Peyer's patch (tissue), 4 donors: ENCODE results near the gene ZNF275. TPM values are rescaled to one million over a fixed set of nuclear protein-coding genes. Genes with fewer than 3 reads are reported as not detected.

Source experiments
- DNase-seq, 3 donors: peaks; one replicate each; pipeline ENCODE4 v3.0.0-alpha.2; 2017 to 2019
- H3K27ac ChIP-seq, 4 donors: fragments of 200-600 bp; sonication (generic); one replicate each; pipeline ENCODE4 v1.5.1; 2016 to 2019
- H3K27me3 ChIP-seq, 2 donors: fragments of 200-600 bp; sonication (generic); one replicate each; pipeline ENCODE4 v1.5.1; 2019
- H3K36me3 ChIP-seq, 3 donors: fragments of 200-600 bp; sonication (generic); one replicate each; pipeline ENCODE4 v1.5.1; 2016 to 2019
- H3K4me1 ChIP-seq, 4 donors: fragments of 200-600 bp; sonication (generic); one replicate each; pipeline ENCODE4 v1.5.1; 2016 to 2019
- H3K4me3 ChIP-seq, 4 donors: fragments of 200-600 bp; sonication (generic); 1 replicate in 3 of 4; 2 replicates in 1 of 4; pipeline ENCODE4 v1.5.1; 2016 to 2019; ENCODE audit warnings: mild to moderate bottlenecking in 1 of 4
- H3K9me3 ChIP-seq, 4 donors: fragments of 200-600 bp; sonication (generic); one replicate each; pipeline ENCODE4 v1.5.1; 2016 to 2019; ENCODE audit warnings: mild to moderate bottlenecking in 1 of 4
- CTCF ChIP-seq, 6 experiments: fragments of 450-650 bp in 4 of 6; fragments of 200-600 bp in 2 of 6; sonication (generic) in 1 of 6; IDR thresholded peaks; one replicate each; pipeline ENCODE4 v1.5.1; 2017 to 2019; ENCODE audit warnings: antibody characterized with exemption in 6 of 6, mild to moderate bottlenecking in 3 of 6, moderate library complexity in 1 of 6
- POLR2A ChIP-seq, 2 donors: fragments of 450-650 bp; IDR thresholded peaks; one replicate each; pipeline ENCODE4 v1.5.1; 2017; ENCODE audit warnings: antibody characterized with exemption in 2 of 2, mild to moderate bottlenecking in 2 of 2, moderate library complexity in 2 of 2
- total RNA-seq, 4 donors: library from RNA; depleted of rRNA; stranded (reverse); fragments of >200 nt; gene quantifications; one replicate each; pipeline ENCODE4 v1.1.0, GENCODE V29; 2016

The ZNF275 gene
- total RNA-seq, 4 donors from 2014 or later: 4.0 to 12.4 (median 7.2) TPM

DNA sequence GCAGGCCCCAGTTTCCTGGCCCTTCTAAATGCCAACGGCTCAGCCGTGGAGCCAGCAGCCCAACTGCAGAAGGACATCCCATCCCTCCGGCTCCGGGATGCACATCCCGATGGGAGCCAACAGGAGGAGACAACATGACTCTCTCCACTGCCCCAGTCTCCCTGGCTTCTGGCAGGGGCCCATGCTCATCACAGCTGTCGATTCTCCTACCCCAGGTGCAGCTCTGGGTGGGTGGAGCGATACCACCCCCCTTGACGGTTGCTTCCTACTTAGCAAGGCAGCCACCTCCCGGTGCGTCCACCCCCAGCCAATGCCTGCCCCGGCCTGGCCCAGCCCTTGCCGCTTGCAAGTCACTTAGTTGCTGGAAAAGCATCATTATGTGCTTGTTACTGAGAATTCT is 19.5 kb downstream of the ZNF275 start:
- TF ChIP-seq POLR2A (IDR thresholded peaks at IDR 0.05) (no peak), CTCF (IDR thresholded peaks at IDR 0.05) (no peak)
- Histone ChIP-seq H3K4me3 (no peak overlapping the region), H3K27me3 (no peaks in the 10 kb centered on the region), H3K9me3 (peaks cover 0 to 5% (median 0%) of the 10 kb centered on the region in 4 donors), H3K4me1 (no peaks in the 10 kb centered on the region), H3K27ac (no peak overlapping the region), H3K36me3 (no peaks in the 10 kb centered on the region)
- DNase-seq: no peak

DNA sequence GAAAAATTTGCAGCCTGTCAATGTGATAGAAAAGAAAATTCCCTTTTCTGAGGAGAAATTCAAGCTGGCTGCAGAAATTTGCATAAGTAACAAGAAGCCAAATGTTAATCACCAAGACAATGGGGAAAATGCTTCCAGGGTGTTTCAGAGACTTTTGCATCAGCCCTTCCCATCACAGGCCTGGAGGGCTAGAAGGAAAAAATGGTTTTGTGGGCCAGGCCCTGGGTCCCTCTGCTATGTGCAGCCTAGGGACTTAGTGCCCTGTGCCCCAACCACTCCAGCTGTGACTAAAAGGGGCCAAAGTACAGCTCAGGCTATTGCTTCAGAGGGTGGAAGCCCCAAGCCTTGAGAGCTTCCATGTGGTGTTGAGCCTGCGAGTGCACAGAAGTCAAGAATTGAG is 23.9 kb downstream of the ZNF275 start:
- no peak for DNase-seq
- no peak overlapping the region for H3K27ac ChIP-seq
- no peak overlapping the region for H3K4me3 ChIP-seq
- H3K36me3 ChIP-seq: no peaks in the 10 kb centered on the region
- H3K27me3 ChIP-seq: no peaks in the 10 kb centered on the region
- H3K9me3 ChIP-seq: peaks cover 0 to 5% (median 0%) of the 10 kb centered on the region in 4 donors
- no peaks in the 10 kb centered on the region for H3K4me1 ChIP-seq
- TF ChIP-seq POLR2A (IDR thresholded peaks at IDR 0.05) (no peak), CTCF (IDR thresholded peaks at IDR 0.05) (no peak)

DNA sequence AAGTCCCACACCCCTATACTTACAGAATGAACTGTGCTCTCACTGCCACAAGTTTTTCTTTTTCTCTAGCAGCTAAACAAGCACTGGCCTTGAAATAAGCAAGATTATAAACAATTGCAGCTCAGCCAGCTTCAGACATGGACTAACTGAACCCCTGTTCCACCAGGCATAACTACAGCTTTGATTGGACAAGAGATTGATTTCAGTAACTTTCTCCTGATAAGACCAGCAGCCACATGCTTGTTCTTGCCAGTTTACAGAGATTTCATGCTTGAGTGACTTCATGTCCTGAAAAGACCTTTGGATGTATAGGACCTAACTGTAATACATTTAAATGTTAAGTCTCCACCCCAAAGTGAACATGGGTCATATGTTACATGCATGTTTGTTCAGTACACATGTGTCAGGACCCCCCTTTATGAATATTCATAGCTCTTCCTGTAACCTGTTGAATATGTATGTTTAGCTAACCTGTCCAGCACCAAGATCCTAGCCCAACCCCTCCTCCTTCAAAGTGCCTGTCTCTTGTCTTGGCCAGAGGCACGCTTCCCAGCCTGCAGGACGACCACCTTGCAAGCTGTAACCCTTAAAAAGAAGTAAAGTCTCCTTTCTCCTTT is 27.9 kb downstream of the ZNF275 start:
- DNase-seq: no peak
- no peaks in the 10 kb centered on the region for H3K27me3 ChIP-seq
- no peak overlapping the region for H3K27ac ChIP-seq
- TF ChIP-seq POLR2A (IDR thresholded peaks at IDR 0.05) (no peak), CTCF (IDR thresholded peaks at IDR 0.05) (no peak)
- H3K9me3 ChIP-seq: peaks cover 0 to 5% (median 0%) of the 10 kb centered on the region in 4 donors
- H3K36me3 ChIP-seq: no peaks in the 10 kb centered on the region
- no peak overlapping the region for H3K4me3 ChIP-seq
- no peaks in the 10 kb centered on the region for H3K4me1 ChIP-seq

DNA sequence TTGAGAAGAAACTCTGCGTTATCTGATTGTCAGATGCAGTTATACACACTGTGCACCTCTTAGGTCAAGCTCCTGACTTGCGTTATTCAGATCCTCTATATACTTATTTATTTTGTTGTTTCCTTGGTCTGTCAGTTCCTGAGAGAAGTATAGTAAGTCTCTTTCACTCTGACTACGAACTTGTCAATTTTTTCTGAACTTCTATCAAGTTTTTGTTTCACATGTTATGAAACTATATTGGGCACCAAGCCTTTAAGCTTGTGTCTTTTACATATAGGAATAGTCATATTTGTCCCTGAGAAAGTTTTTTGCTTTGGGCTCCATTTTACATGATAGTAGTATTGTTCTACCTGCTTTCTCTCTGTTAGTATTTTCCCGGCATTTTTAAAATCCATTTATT is 31.7 kb downstream of the ZNF275 start:
- no peak overlapping the region for H3K27ac ChIP-seq

GRCh38 chrX:153366119-153366518 is 32.2 kb downstream of the ZNF275 start:
- Histone ChIP-seq H3K4me3 (no peak overlapping the region), H3K27me3 (no peaks in the 10 kb centered on the region), H3K4me1 (no peaks in the 10 kb centered on the region), H3K36me3 (no peaks in the 10 kb centered on the region), H3K27ac (no peak overlapping the region), H3K9me3 (no peaks in the 10 kb centered on the region)
- no peak for DNase-seq
- no peak for TF ChIP-seq POLR2A (IDR thresholded peaks at IDR 0.05)

More for the DNA sequence above, 31.7 kb downstream of the ZNF275 start:
- Histone ChIP-seq H3K27me3 (no peaks in the 10 kb centered on the region), H3K4me1 (no peaks in the 10 kb centered on the region), H3K9me3 (no peaks in the 10 kb centered on the region), H3K36me3 (no peaks in the 10 kb centered on the region), H3K4me3 (no peak overlapping the region)
- no peak for TF ChIP-seq CTCF (IDR thresholded peaks at IDR 0.05)
- no peak for TF ChIP-seq POLR2A (IDR thresholded peaks at IDR 0.05)
- no peak for DNase-seq

DNA sequence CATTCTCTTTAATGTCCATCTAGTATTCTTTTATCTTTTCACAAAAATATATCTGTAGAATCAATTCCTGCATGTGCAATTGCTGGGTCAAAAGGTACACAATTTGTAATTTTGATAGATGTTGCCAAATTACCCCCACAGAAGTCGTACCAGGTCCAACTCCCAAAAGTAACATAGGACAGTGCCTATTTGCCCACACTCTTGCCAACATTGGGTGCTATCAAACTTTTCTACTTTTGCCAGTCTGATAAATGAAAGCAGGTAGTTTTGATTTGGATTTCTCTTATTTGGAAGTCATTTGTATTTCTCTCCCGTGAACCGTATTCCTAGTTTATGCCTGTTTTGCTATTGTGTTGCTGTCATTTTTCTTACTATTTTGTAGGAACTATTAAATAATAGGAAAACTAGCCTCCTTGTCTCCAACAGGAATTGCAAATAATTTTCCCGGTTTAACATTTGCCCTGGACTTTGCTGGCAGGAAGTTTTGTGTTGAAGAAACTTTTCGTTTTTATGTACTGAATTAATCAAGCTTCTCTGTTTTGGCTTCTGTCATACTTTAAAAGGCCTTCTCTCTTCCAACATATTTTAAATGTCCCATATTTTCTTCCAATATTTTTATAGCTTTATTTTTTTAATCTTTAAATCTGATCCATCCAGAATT is 33.1 kb downstream of the ZNF275 start:
- H3K9me3 ChIP-seq: no peaks in the 10 kb centered on the region
- no peaks in the 10 kb centered on the region for H3K4me1 ChIP-seq
- TF ChIP-seq POLR2A (IDR thresholded peaks at IDR 0.05) (no peak), CTCF (IDR thresholded peaks at IDR 0.05) (no peak)
- H3K4me3 ChIP-seq: no peak overlapping the region
- DNase-seq: no peak
- no peaks in the 10 kb centered on the region for H3K27me3 ChIP-seq
- H3K36me3 ChIP-seq: no peaks in the 10 kb centered on the region
- H3K27ac ChIP-seq: no peak overlapping the region
